HepG2 (cell line): Measurements from ENCODE around the gene SLC35A2. TPM values are rescaled to one million over a fixed set of nuclear protein-coding genes. Genes with fewer than 3 reads are reported as not detected.

ENCODE experiments used
- CHD4 ChIP-seq: fragments of 200-600 bp; sonication (generic); IDR thresholded peaks from 2 replicates; pipeline ENCODE4 v1.7.0; 2017; ENCODE audit warnings: mild to moderate bottlenecking, low read length, borderline replicate concordance
- FOSL2 ChIP-seq: sonication (generic); formaldehyde crosslinking; IDR thresholded peaks from 2 replicates; pipeline ENCODE4 v1.4.0; 2020; ENCODE audit warnings: missing genetic modification reagents
- FOXK2 ChIP-seq: fragments of 450-650 bp; IDR thresholded peaks from 2 replicates; pipeline ENCODE4 v1.6.1; 2016
- GATAD1 ChIP-seq: IDR thresholded peaks from 2 replicates; pipeline ENCODE4 v1.6.1; 2016; ENCODE audit warnings: missing genetic modification reagents, missing compliant biosample characterization
- KDM2A ChIP-seq: sonication (generic); formaldehyde crosslinking; IDR thresholded peaks from 2 replicates; pipeline ENCODE4 v1.4.0; 2020; ENCODE audit warnings: low read depth, missing genetic modification reagents, borderline replicate concordance
- KLF16 ChIP-seq, 2 experiments: sonication (generic) in 1 of 2; formaldehyde crosslinking in 1 of 2; IDR thresholded peaks; 2 replicates each; pipeline versions ENCODE4 v1.6.1 to v1.8.0; 2016 to 2023; ENCODE audit warnings: missing genetic modification reagents in 2 of 2, missing compliant biosample characterization in 1 of 2
- KMT2B ChIP-seq: IDR thresholded peaks from 2 replicates; pipeline ENCODE4 v1.6.1; 2016; ENCODE audit warnings: missing genetic modification reagents, missing compliant biosample characterization
- NFIC ChIP-seq: IDR thresholded peaks from 2 replicates; pipeline ENCODE4 v1.6.1; 2012; ENCODE audit warnings: mild to moderate bottlenecking, low read length, inconsistent platforms
- NONO ChIP-seq, 2 experiments: fragments of 450-650 bp in 1 of 2; sonication (generic) in 1 of 2; formaldehyde crosslinking in 1 of 2; IDR thresholded peaks in 1 of 2; conservative IDR thresholded peaks in 1 of 2; 2 replicates each; pipeline versions ENCODE4 v1.6.1 to v1.8.0; 2017 to 2022; ENCODE audit warnings: mild to moderate bottlenecking in 1 of 2, missing genetic modification reagents in 1 of 2, moderate library complexity in 1 of 2
- PAF1 ChIP-seq: IDR thresholded peaks from 2 replicates; pipeline ENCODE4 v1.6.1; 2016; ENCODE audit warnings: missing genetic modification reagents, missing compliant biosample characterization
- PAWR ChIP-seq: sonication (generic); formaldehyde crosslinking; IDR thresholded peaks from 2 replicates; pipeline ENCODE4 v1.4.0; 2020; ENCODE audit warnings: missing genetic modification reagents, mild to moderate bottlenecking, borderline replicate concordance
- POLR2A ChIP-seq, 2 experiments: IDR thresholded peaks; 2 replicates each; pipeline ENCODE4 v1.6.1; 2011; ENCODE audit warnings: low read depth in 2 of 2, low read length in 2 of 2, mild to moderate bottlenecking in 1 of 2, moderate library complexity in 1 of 2; ENCODE audit not compliant: insufficient read depth in 1 of 2
- POLR2AphosphoS2 ChIP-seq: IDR thresholded peaks from 2 replicates; pipeline ENCODE4 v1.6.1; 2011; ENCODE audit warnings: low read depth, low read length, improper control_type of control experiment
- POLR2G ChIP-seq: fragments of 200-400 bp; formaldehyde crosslinking; IDR thresholded peaks from 2 replicates; pipeline ENCODE4 v1.6.1; 2018; ENCODE audit warnings: mild to moderate bottlenecking, low read depth, low read length, moderate library complexity
- RBAK ChIP-seq: sonication (generic); formaldehyde crosslinking; IDR thresholded peaks from 2 replicates; pipeline ENCODE4 v1.5.1; 2020; ENCODE audit warnings: mild to moderate bottlenecking, missing genetic modification reagents
- SAP130 ChIP-seq: IDR thresholded peaks from 2 replicates; pipeline ENCODE4 v1.6.1; 2016; ENCODE audit warnings: low read depth
- SIX4 ChIP-seq: sonication (generic); formaldehyde crosslinking; IDR thresholded peaks from 2 replicates; pipeline ENCODE4 v1.4.0; 2020; ENCODE audit warnings: missing genetic modification reagents
- SMAD9 ChIP-seq: sonication (generic); formaldehyde crosslinking; IDR thresholded peaks from 2 replicates; pipeline ENCODE4 v1.5.1; 2020; ENCODE audit warnings: mild to moderate bottlenecking, missing genetic modification reagents
- TAF1 ChIP-seq: sonication (generic); formaldehyde crosslinking; IDR thresholded peaks from 2 replicates; pipeline ENCODE4 v1.4.0; 2020; ENCODE audit warnings: missing genetic modification reagents
- ZFAT ChIP-seq: sonication (generic); formaldehyde crosslinking; conservative IDR thresholded peaks from 2 replicates; pipeline ENCODE4 v1.8.1; 2023; ENCODE audit warnings: missing genetic modification reagents, inconsistent platforms
- ZNF143 ChIP-seq: sonication (generic); formaldehyde crosslinking; IDR thresholded peaks from 2 replicates; pipeline ENCODE4 v1.4.0; 2020; ENCODE audit warnings: missing genetic modification reagents
- ZNF431 ChIP-seq: sonication (generic); formaldehyde crosslinking; IDR thresholded peaks from 2 replicates; pipeline ENCODE4 v1.9.0; 2022; ENCODE audit warnings: missing genetic modification reagents, low read depth, mild to moderate bottlenecking, borderline replicate concordance
- ZNF546 ChIP-seq: sonication (generic); formaldehyde crosslinking; conservative IDR thresholded peaks from 2 replicates; pipeline ENCODE4 v1.8.1; 2023; ENCODE audit warnings: mild to moderate bottlenecking, missing genetic modification reagents
- ZNF83 ChIP-seq: sonication (generic); formaldehyde crosslinking; IDR thresholded peaks from 2 replicates; pipeline ENCODE4 v1.4.0; 2020; ENCODE audit warnings: missing genetic modification reagents, mild to moderate bottlenecking, borderline replicate concordance
- ZNF879 ChIP-seq: sonication (generic); formaldehyde crosslinking; IDR thresholded peaks from 2 replicates; pipeline ENCODE4 v1.8.1; 2023; ENCODE audit warnings: missing genetic modification reagents
- ZSCAN20 ChIP-seq: sonication (generic); formaldehyde crosslinking; IDR thresholded peaks from 2 replicates; pipeline ENCODE4 v1.4.0; 2020; ENCODE audit warnings: missing genetic modification reagents, mild to moderate bottlenecking, borderline replicate concordance
- polyA plus RNA-seq, 8 experiments: library from polyadenylated mRNA; depleted of rRNA in 3 of 8; stranded (reverse) in 7 of 8; unstranded in 1 of 8; fragments of >200 nt; fragmentation: Illumina TruSeq in 4 of 8; extraction: Trizol in 4 of 8; gene quantifications; 2 replicates each; pipeline versions ENCODE4 v1.2.1 to v1.2.3, GENCODE V29; 2011 to 2016; ENCODE audit warnings: low read depth in 4 of 8, missing spikeins in 1 of 8, mixed read lengths in 1 of 8; ENCODE audit not compliant: insufficient read depth in 1 of 8
- total RNA-seq, 5 experiments: library from RNA; depleted of rRNA; stranded (reverse); fragments of >200 nt; fragmentation: Illumina TruSeq; extraction: Trizol; gene quantifications; 2 replicates each; pipeline ENCODE4 v1.2.3, GENCODE V29; 2016; ENCODE audit warnings: low read depth in 1 of 5
- TF ChIP-seq, protein P1 (sequence below): sonication (generic); formaldehyde crosslinking; IDR thresholded peaks from 2 replicates; pipeline ENCODE4 v1.4.0; 2020; ENCODE audit warnings: missing genetic modification reagents
- TF ChIP-seq, protein P2 (sequence below): sonication (generic); formaldehyde crosslinking; IDR thresholded peaks from 2 replicates; pipeline ENCODE4 v1.5.0; 2020; ENCODE audit warnings: mild to moderate bottlenecking, low read depth, missing genetic modification reagents, borderline replicate concordance
- TF ChIP-seq, protein P3 (sequence below): sonication (generic); formaldehyde crosslinking; conservative IDR thresholded peaks from 2 replicates; pipeline ENCODE4 v1.8.0; 2022; ENCODE audit warnings: low read depth, missing genetic modification reagents
- TF ChIP-seq, protein P4 (sequence below): IDR thresholded peaks from 2 replicates; pipeline ENCODE4 v1.6.1; 2012; ENCODE audit warnings: inconsistent platforms

The SLC35A2 gene
- total and polyA plus RNA-seq, 2 of the 13 experiments (the other 11 are each of a cell fraction or from before 2014, with no cell fraction given): 32.1 to 40.8 TPM

DNA sequence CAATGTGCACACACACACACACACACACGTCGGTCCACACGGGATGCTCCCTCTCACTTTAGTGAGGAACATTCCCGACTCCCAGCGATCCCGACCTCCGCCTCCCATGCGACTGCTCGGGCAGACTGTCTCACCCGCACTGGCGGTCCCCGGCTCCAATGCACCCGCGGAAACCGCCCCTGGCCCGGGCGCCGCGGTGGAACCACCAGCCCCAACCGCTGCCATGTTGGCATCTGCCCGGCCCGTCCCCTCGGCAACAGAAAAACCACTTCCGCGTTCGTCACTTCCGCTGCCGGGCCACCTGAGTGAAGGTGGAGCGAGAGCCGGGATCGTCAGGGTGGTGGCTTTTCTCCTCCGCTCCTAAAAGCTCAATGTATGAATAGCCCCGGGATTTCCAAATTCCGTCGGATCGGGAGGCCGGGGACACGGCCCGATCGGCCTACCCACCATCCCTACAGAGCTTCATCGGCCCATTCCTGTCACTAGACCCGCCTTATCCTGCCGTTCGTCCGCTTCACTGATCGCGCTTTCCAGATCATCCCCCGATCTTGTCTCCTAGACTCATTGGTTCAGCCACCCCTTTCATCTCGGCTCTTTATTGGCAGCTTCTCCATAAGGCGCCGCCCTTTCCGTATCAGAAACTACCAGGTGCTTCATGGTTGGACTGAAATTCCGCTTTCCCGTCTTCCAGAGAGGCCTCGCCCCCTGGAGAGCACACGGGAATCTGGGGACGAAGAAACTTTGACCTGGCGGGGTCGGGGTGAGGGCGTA is at the start of gene SLC35A2 (continued):
- no peak for TF ChIP-seq ZSCAN20 (CRISPR knock-in tag)
- peak; percentile 72; the same call in 1 of the 2 replicates for TF ChIP-seq KDM2A (CRISPR knock-in tag)
- peak in 1 of 2 experiments; percentile 29; a peak in 1 of 4 replicates for TF ChIP-seq KLF16 (CRISPR knock-in tag; IDR thresholded peaks at IDR 0.05)
- TF ChIP-seq FOXK2: no peak
- peak; percentile 92 for TF ChIP-seq SAP130 (CRISPR knock-in tag)
- peak; percentile 65; the same call in 1 of the 2 replicates for TF ChIP-seq TAF1 (CRISPR knock-in tag)
- TF ChIP-seq CHD4: no peak
- no peak for TF ChIP-seq ZNF546 (CRISPR knock-in tag)
- TF ChIP-seq, protein P1, sequence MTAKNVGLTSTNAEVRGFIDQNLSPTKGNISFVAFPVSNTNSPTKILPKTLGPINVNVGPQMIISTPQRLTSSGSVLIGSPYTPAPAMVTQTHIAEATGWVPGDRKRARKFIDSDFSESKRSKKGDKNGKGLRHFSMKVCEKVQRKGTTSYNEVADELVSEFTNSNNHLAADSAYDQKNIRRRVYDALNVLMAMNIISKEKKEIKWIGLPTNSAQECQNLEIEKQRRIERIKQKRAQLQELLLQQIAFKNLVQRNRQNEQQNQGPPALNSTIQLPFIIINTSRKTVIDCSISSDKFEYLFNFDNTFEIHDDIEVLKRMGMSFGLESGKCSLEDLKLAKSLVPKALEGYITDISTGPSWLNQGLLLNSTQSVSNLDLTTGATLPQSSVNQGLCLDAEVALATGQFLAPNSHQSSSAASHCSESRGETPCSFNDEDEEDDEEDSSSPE (CRISPR knock-in tag): no peak
- TF ChIP-seq, protein P2, sequence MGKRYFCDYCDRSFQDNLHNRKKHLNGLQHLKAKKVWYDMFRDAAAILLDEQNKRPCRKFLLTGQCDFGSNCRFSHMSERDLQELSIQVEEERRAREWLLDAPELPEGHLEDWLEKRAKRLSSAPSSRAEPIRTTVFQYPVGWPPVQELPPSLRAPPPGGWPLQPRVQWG: no peak
- TF ChIP-seq, protein P3, sequence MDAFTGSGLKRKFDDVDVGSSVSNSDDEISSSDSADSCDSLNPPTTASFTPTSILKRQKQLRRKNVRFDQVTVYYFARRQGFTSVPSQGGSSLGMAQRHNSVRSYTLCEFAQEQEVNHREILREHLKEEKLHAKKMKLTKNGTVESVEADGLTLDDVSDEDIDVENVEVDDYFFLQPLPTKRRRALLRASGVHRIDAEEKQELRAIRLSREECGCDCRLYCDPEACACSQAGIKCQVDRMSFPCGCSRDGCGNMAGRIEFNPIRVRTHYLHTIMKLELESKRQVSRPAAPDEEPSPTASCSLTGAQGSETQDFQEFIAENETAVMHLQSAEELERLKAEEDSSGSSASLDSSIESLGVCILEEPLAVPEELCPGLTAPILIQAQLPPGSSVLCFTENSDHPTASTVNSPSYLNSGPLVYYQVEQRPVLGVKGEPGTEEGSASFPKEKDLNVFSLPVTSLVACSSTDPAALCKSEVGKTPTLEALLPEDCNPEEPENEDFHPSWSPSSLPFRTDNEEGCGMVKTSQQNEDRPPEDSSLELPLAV: no peak
- TF ChIP-seq GATAD1: peak; percentile 86
- no peak for TF ChIP-seq RBAK
- TF ChIP-seq PAF1: no peak
- TF ChIP-seq POLR2AphosphoS2: 0 out of 2 replicates have a peak, but pooled peaks have one; percentile 62
- peak; percentile 69 for TF ChIP-seq POLR2G
- peak in 1 of 2 experiments; percentile 42; a peak in 1 of 4 replicates for TF ChIP-seq POLR2A (IDR thresholded peaks at IDR 0.05; ENCODE audit: insufficient read depth in 1 of 2, low read depth in 2 of 2, low read length in 2 of 2)
- no peak for TF ChIP-seq ZNF879
- TF ChIP-seq PAWR (CRISPR knock-in tag): no peak
- no peak for TF ChIP-seq ZFAT (CRISPR knock-in tag)
- TF ChIP-seq NFIC: no peak
- TF ChIP-seq FOSL2 (CRISPR knock-in tag): no peak
- TF ChIP-seq SIX4 (CRISPR knock-in tag): no peak
- TF ChIP-seq NONO (IDR thresholded peaks at IDR 0.05): no peak
- 0 out of 2 replicates have a peak, but pooled peaks have one; percentile 38 for TF ChIP-seq NONO (CRISPR knock-in tag; conservative IDR thresholded peaks at IDR 0.05)
- no peak for TF ChIP-seq SMAD9
- TF ChIP-seq, protein P4, sequence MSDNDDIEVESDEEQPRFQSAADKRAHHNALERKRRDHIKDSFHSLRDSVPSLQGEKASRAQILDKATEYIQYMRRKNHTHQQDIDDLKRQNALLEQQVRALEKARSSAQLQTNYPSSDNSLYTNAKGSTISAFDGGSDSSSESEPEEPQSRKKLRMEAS: peak; percentile 53
- TF ChIP-seq ZNF83 (CRISPR knock-in tag): no peak
- TF ChIP-seq ZNF143 (CRISPR knock-in tag): 0 out of 2 replicates have a peak, but pooled peaks have one; percentile 14
- peak; percentile 54 for TF ChIP-seq KMT2B
- no peak for TF ChIP-seq ZNF431 (CRISPR knock-in tag)
